GM19023 (cell line): ENCODE measurements around the gene C1orf122.

Experiments used
- ATAC-seq: cut with Tn5 transposase; IDR thresholded peaks from one replicate; pipeline ENCODE4 v1.9.1; 2021; ENCODE audit warnings: mild to moderate bottlenecking, moderate library complexity; ENCODE audit not compliant: unreplicated experiment

Gene C1orf122

DNA sequence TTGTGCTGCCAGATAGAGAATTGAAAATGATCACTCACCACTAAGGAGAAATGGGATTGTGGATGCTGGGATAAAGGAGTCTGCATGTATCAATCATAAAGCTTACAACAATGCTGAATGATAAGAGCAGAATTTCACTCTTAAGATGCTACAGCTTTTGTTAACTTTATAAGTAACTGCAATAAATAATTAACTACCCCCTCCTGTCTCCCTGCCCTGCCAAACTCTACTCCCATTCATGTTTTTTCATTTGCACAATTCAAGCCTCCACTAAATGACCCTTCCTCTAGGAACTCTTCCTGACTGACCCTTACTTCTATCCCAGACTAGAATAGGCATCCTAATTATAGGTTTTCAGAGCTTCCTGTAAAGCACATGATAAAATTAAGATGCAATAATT is 36.9 kb downstream of the C1orf122 start:
- no peak for ATAC-seq

DNA sequence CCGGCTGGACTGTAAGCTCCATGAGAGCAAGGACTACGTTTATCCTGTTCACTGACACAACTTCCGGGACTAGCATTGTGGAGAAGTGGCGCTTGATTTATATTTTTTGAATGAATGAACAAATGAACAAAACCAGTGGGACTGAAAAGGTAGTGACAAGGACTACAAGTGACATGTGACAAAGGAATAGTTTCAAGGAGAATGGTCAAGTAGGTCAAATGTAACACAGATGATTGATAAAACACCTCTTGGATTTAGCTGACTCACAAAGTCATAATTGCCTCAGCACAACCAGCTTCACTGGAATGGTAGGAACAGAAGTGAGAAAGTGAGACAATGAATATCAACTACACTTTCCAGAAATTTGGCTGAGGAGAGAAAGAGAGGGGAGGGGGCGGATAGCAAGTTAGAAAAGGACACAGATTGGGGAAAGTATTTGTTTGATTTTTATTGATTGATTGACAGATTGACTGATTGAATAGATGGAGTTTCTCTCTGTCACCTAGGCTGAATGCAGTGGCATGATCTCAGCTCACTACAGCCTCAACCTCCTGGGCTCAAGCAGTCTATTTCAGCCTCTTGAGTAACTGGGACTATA is 37.6 kb downstream of the C1orf122 start:
- ATAC-seq: no peak

DNA sequence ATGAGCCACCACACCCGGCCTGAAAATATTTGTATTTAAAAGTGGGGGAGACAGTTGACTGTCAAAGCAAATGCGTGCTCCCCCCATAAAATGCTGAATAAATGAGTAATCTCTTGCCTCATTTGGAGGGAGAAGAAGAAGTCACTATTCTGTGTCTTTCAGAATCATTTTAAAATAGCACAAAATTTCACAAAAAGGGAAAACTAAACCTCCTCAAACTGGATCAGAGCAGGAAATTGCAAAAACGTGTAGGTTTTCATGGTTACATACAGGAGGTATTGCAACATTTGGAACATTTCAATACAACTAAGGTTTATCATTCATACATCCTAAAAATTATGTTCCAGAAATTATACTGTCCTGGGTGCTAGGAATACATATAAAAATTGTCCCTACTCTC is 38.2 kb downstream of the C1orf122 start:
- ATAC-seq: no peak

DNA sequence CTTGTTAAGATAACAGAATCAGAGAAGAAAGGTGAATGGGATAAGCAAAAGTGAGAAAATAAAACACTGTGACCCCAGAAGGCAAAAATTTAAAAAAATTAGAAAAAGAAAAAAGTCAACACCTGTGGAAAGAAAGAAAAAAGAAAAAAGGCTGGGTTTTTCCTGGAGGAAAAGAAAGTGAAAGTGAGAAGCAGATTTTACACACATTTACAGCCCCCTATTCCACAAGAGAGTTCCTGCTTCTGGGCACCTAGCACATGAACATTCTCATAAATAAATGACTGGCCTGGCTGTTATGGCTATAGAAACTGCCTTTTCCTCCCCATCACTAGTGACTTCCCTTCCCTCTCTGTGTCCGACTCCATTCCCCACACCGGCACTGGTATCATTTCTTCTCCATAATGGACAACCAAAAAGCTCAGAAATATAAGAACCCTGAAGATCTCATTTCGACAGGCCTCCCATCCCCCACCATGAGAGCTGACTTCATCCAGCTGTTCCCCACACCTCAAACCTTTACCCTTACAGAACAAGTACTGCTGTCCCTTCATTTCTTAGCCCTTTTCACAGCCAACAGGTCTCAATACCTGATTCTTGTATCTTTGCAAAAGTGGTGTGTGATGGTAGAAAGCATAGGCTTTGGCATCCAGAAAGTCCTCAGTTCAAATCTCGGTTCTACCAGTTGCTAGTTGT is 39.2 kb downstream of the C1orf122 start:
- ATAC-seq: no peak

DNA sequence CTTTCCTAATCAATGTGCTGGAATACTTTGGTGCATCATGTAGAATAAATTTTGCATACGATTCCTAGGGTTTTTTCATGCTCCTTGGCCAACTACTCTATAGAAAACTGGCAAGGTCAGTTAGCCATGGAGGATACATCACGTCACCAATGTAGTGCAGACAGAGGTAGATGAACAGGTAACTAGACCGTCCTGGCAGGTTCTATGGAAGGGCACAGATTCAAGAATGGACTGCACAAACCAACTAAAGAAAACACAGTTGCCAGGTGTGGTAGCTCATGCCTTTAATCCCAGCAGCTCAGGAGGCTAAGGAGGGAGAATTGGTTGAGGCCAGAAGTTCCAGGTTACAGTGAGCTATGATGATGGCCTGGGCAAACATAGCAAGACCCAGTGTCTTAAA is 41.9 kb downstream of the C1orf122 start:
- ATAC-seq: no peak

DNA sequence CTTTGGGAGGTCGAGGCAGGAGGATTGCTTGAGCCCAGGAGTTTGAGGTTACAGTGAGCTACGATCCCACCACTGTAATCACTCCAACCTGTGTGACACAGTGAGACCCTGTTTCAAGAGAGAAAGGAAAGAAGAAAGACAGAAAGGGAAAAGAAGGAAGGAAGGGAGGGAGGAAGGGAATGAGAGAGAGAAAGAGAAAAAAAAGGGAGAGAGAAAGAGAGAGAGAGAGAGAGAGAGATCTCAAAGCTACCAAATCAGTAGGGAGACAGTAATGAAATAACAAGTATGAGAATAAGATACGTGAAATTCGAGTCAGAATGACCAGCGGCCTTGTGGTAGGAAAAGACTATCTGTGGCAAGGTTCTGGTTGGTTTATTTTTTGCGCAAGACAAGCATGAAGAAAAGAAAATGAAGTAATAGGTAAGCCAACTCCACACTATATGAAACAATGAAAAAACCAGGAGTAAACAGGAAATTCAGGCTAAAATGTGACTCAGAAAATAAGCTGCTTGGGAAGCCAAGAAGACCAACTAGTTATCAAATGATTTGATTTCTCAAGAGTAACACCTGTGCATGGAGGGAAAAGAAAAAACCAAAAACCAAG is 42.9 kb downstream of the C1orf122 start:
- no peak for ATAC-seq

DNA sequence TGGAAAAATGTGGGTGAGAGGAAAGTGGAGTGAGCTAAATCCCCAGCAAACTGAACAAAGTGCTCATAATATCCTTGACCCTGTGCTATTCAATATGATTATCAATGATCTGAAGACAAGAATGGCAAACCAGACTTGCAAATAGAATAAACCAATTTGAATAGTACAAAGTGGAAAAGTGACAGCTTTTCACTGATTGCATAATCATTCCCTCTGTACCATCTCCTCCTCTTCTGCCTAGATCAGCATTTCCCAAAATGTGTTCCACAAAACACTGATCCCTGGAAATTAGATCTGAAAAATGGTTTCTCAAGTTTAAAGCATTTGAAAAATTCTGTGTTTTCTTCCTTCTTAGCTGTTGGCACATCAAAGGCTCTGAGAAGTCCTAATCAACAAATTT is 43.7 kb downstream of the C1orf122 start:
- ATAC-seq: no peak

DNA sequence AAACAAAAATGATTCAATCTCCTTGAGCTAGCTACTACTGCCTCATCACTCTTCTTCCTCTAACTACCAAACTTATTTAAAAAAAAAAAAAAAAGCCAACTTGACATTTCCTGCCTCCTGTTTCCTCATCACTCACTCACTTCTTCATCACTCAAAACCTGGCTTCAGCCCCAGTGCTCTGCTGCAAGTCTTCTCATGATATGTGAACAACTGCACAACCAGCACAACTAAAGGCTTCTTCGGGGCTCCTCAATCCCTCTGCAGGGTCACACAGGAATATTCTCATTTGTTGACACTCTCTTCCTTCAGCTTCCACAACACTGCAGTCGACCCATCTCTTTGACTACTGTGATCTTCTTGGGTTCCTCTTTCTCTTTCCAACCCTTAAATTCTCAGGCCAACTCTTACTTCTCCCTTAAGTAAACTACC is 44.2 kb downstream of the C1orf122 start:
- no peak for ATAC-seq

DNA sequence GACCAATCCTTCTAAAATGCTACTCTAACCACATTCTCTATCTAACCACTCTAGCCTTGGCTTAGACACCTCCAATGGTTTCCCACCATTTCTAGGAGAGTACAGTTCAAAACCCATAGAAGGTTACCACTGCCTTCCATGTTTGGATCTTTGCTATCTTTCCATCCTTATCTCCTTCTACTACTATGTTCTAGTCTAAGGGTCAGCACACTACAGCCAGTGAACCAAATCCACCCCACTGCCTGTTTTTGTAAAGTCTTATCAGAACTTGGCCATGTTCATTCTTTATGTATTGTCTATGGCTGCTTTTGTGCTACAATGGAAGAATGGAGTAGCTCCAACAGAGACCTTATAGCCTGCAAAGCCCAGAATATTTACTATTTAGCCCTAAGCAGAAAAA is 45.6 kb downstream of the C1orf122 start:
- no peak for ATAC-seq

DNA sequence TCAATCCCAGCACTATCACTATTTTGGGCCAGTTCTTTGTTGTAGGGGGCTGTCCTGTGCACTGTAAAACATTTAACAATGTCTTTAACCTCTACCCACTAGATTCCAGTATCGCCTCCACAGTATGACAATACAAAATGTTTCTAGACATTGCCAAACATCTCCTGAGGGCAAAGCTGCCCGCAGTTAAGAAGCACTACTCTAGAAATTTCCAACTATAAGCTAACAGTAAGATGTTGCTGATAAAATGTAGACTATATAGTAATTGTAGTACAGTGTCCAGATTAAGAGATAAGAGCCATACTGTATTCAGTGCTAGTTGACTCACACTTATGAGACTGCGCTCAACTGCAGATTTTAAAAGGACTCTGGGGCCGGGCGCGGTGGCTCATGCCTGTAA is 46.8 kb downstream of the C1orf122 start:
- no peak for ATAC-seq
